ENCODE measurements around the gene IL36G.

The IL36G gene

DNA sequence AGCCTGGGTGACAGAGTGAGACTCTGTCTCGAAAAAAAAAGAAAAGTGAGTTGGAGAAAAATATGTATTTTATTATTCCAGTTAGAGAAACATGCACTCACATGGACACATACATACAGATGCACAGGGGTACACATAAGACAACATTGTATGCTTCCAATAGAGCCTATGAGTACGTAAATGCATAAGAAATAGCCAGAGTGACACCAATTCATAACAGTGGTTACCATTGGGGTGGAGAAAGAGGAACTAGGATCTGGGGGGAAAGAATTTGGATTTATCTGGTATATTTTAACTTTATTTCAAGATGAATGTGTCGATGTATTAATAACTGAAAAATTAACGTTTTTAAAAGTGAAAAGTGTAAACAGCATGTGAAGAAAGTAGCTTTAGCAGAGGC lies 43.5 kb downstream of the IL36G start:
- TF ChIP-seq, protein P1, sequence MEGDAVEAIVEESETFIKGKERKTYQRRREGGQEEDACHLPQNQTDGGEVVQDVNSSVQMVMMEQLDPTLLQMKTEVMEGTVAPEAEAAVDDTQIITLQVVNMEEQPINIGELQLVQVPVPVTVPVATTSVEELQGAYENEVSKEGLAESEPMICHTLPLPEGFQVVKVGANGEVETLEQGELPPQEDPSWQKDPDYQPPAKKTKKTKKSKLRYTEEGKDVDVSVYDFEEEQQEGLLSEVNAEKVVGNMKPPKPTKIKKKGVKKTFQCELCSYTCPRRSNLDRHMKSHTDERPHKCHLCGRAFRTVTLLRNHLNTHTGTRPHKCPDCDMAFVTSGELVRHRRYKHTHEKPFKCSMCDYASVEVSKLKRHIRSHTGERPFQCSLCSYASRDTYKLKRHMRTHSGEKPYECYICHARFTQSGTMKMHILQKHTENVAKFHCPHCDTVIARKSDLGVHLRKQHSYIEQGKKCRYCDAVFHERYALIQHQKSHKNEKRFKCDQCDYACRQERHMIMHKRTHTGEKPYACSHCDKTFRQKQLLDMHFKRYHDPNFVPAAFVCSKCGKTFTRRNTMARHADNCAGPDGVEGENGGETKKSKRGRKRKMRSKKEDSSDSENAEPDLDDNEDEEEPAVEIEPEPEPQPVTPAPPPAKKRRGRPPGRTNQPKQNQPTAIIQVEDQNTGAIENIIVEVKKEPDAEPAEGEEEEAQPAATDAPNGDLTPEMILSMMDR (IDR thresholded peaks at IDR 0.05; ENCODE audit: borderline replicate concordance, control extremely low read depth, extremely low read depth, insufficient read depth, missing control alignments) = no peak
- in situ Hi-C loops (cut with MboI; ENCODE audit: low sequenced_read_pairs, unreplicated experiment) = no loop called here
- no peak for DNase-seq (ENCODE audit: low spot score)

DNA sequence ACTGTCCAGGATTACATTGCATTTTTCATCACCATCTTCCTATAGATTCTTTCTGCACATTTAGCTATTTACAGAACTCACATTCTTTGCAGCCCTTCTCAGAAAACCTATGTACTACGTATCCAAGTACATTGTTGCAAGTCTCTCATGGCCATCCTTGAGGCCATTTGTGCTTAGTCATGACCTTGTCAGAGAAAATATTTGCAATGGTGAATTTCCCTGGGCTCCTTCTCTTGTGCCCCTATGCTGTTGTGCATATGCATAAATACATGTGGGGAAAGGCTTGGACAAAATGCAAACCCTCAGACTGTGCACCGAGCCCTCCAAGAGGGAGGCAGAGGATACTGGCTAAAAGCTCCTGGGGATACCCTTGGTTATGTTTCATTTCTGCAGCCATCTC lies 47.0 kb downstream of the IL36G start:
- DNase-seq (ENCODE audit: low spot score) = no peak
- TF ChIP-seq, protein P1 (IDR thresholded peaks at IDR 0.05; ENCODE audit: borderline replicate concordance, control extremely low read depth, extremely low read depth, insufficient read depth, missing control alignments) = no peak
- in situ Hi-C loops (cut with MboI; ENCODE audit: low sequenced_read_pairs, unreplicated experiment) = no loop called here

DNA sequence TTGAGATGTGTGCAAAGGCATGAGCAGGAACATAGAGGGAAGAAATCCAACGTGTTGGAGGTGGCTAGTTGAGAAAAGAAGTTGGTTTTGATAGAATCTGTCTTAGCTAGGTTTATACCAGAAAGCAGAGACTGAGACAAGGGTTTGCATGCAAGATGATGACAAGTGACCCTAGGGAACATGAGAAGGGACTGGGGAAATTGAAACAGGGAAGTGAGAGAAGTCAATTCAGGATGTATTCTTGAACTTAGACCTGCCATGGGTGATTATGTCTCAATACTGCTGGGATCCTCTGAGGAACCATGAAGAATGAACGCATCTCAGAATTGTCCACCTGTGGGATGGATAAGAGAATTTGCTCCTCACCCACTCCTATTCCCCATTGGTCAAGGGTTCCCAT lies 47.9 kb downstream of the IL36G start:
- in situ Hi-C loops (cut with MboI; ENCODE audit: low sequenced_read_pairs, unreplicated experiment) = no loop called here
- DNase-seq (ENCODE audit: low spot score) = no peak
- TF ChIP-seq, protein P1 (IDR thresholded peaks at IDR 0.05; ENCODE audit: borderline replicate concordance, control extremely low read depth, extremely low read depth, insufficient read depth, missing control alignments) = no peak

DNA sequence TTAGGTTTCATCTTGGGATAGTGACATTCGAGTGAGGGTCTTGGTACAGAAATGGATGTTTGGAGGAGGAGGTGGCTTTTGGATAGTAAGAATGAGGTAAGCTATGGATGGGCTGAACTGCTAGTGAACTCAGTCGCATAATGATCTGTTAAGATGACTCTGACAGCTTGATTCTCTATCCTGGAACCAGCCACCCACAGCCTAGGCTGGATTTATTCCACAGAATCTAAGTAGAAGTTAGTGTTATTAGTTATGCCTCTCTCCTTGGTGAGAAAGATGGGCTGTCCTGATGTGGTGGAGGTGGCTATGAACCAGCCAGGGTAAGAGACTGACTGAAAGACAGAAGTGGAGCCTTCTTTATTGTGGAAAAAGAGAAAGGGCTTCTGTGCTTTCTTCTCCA lies 49.9 kb downstream of the IL36G start:
- TF ChIP-seq, protein P1 (IDR thresholded peaks at IDR 0.05; ENCODE audit: borderline replicate concordance, control extremely low read depth, extremely low read depth, insufficient read depth, missing control alignments) = no peak
- DNase-seq (ENCODE audit: low spot score) = no peak
- in situ Hi-C loops (cut with MboI; ENCODE audit: low sequenced_read_pairs, unreplicated experiment) = no loop called here

DNA sequence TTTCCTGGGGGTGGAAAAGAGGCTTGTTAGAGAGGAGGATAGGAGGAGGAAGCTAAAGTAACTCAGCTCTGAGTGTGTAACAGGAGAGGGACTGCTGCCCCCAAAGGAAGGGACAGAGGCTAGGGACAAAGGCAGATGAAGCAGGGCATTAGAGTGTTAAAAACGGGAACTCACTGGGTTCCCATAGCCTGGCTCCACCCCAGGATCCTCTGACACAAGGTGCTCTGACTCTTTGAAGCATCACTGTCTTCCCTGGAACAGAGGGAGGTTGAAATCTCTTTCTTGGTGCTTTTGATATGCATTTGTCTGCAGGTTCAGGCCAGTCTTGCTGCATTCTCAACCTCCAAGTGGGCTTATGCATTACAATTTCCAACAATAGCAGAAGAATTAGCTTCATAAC lies 50.3 kb downstream of the IL36G start:
- no peak for DNase-seq (ENCODE audit: low spot score)
- in situ Hi-C loops (cut with MboI; ENCODE audit: low sequenced_read_pairs, unreplicated experiment) = no loop called here
- TF ChIP-seq, protein P1 (IDR thresholded peaks at IDR 0.05; ENCODE audit: borderline replicate concordance, control extremely low read depth, extremely low read depth, insufficient read depth, missing control alignments) = no peak

DNA sequence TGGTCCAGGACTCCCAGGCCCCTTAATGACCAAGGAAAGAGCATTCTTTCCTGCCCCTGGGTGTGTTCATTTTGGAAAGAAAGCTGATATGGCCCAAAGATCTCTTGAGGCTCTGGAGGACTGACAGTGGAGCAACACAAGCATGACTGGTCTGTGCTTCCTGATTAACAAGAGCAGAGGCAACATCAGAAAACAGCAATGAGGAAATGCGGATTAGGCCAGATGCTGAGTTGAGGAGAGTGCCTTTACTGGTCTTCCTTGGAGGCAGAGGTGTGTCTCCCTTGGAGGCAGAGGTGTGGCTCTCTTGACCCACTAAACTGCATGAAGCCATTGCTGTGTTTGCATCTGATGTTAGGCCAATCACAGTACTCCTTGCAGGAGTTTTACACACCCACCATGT lies 54.9 kb downstream of the IL36G start:
- in situ Hi-C loops (cut with MboI; ENCODE audit: low sequenced_read_pairs, unreplicated experiment) = no loop called here
- TF ChIP-seq, protein P1 (IDR thresholded peaks at IDR 0.05; ENCODE audit: borderline replicate concordance, control extremely low read depth, extremely low read depth, insufficient read depth, missing control alignments) = no peak
- no peak for DNase-seq (ENCODE audit: low spot score)

DNA sequence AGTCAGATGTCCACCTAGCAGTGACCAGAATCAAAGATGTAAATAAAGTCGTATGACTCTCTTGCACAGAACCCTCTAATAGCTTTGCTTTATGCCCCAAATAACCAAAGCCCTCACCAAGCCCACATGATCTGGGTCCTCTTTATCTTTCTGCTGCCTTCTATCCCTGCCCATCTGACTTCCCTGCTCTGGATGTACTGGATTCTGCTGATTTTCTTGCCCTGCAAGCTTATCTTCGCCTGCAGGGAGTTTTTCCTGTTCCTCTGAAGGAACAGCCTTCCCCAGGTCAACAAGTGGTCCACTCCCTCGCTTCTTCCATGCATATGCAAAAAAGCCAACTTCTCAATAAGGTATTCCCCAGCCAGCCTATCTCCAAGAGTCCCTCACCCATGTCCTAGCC lies 56.2 kb downstream of the IL36G start:
- DNase-seq (ENCODE audit: low spot score) = no peak
- in situ Hi-C loops (cut with MboI; ENCODE audit: low sequenced_read_pairs, unreplicated experiment) = no loop called here
- TF ChIP-seq, protein P1 (IDR thresholded peaks at IDR 0.05; ENCODE audit: borderline replicate concordance, control extremely low read depth, extremely low read depth, insufficient read depth, missing control alignments) = no peak
